Measurements from ENCODE around the gene CDS2.

DNA sequence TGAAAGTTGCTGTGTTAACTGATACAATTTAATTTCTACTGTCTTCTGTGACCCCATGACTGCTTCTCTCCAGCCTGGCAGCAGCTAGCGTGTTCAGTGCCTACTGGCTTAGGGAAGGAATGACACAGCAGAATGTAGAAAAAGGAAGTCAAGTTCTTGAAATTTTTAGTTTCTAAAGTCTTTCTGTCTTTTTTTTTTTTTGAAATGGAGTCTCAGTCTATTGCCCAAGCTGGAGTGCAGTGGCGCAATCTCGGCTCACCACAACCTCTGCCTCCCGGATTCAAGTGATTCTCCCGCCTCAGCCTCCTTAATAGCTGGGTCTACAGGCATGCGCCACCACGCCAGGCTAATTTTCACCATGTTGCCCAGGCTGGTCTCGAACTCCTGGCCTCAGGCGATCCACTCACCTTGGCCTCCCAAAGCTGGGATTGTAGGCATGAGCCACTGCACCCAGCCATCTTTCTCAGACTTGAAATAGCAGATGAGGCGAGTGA, 46.4 kb upstream of the CDS2 start:
- TF ChIP-seq, protein P1, sequence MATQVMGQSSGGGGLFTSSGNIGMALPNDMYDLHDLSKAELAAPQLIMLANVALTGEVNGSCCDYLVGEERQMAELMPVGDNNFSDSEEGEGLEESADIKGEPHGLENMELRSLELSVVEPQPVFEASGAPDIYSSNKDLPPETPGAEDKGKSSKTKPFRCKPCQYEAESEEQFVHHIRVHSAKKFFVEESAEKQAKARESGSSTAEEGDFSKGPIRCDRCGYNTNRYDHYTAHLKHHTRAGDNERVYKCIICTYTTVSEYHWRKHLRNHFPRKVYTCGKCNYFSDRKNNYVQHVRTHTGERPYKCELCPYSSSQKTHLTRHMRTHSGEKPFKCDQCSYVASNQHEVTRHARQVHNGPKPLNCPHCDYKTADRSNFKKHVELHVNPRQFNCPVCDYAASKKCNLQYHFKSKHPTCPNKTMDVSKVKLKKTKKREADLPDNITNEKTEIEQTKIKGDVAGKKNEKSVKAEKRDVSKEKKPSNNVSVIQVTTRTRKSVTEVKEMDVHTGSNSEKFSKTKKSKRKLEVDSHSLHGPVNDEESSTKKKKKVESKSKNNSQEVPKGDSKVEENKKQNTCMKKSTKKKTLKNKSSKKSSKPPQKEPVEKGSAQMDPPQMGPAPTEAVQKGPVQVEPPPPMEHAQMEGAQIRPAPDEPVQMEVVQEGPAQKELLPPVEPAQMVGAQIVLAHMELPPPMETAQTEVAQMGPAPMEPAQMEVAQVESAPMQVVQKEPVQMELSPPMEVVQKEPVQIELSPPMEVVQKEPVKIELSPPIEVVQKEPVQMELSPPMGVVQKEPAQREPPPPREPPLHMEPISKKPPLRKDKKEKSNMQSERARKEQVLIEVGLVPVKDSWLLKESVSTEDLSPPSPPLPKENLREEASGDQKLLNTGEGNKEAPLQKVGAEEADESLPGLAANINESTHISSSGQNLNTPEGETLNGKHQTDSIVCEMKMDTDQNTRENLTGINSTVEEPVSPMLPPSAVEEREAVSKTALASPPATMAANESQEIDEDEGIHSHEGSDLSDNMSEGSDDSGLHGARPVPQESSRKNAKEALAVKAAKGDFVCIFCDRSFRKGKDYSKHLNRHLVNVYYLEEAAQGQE (IDR thresholded peaks at IDR 0.05; ENCODE audit: insufficient read depth in 1 of 2, low read depth in 2 of 2, low read length in 2 of 2): no peak
- TF ChIP-seq POLR2AphosphoS5 (IDR thresholded peaks at IDR 0.05; ENCODE audit: low read depth, low read length): no peak

All from PFSK-1 (cell line).